GM19452 (cell line): ENCODE measurements around the gene DOK7.
"Not testable (repeated sequence)": the region's sequence is repeated elsewhere in the genome, so short reads cannot be mapped to it uniquely, and the experiment has no call there.

ENCODE experiments used
- ATAC-seq: cut with Tn5 transposase; IDR thresholded peaks from one replicate; pipeline ENCODE4 v1.9.1; 2021; ENCODE audit not compliant: unreplicated experiment

Gene DOK7

DNA sequence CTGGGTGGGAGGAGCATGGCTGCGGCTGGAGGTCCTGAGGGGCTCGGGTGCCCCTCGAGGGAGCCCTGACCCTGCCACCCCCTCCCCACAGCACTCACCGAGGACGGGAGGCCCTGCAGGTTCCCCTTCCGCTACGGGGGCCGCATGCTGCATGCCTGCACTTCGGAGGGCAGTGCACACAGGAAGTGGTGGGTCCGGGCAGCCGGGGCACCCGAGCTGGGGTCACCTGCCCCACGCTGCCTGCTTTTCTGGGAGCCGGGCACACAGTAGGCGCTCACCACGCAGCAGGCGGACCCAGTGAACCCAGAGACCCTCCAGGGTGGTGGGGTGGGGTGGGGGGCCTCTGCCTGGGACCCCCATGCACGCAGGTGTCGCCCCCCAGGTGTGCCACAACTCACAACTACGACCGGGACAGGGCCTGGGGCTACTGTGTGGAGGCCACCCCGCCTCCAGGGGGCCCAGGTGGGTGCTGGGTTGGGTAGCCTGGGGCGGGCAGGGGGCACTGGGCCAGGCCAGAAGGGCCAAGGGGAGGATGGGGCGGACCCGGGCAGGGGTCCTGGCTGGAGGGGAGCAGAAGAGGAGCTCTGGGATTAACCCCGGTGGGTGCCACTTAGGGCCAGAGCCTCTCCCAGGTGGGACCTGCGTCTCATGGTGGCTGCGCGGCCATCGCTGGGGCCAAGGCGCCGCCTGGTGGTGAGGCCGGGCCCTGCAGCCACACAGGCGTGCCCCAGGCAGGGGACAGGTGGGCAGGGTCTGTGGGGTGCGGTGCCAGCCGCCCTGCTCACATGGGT, 20.0 kb upstream of the DOK7 start:
- ATAC-seq = no peak

DNA sequence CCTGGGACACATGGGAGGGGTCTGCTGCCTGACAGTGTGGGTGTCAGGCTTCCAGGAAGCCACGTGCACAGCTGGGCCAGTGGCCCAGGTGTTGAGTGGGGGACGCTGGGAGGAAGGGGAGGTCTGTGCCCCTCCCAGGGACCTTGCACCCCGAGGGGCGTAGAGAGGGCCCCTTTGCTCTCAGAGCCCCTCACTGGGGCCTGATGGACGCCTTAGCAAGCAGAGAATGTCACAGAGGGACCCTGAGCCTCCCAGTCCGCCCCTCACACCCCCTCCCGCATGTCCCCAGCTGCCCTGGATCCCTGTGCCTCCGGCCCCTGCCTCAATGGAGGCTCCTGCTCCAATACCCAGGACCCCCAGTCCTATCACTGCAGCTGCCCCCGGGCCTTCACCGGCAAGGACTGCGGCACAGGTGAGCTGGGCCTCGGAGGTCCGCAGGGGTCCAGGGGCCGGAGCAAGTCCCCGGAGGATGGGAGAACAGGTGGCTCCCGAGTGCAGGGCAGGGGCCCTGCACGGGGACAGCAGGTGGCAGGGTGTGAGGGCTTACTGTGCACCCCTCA, 19.3 kb upstream of the DOK7 start:
- ATAC-seq = no peak

DNA sequence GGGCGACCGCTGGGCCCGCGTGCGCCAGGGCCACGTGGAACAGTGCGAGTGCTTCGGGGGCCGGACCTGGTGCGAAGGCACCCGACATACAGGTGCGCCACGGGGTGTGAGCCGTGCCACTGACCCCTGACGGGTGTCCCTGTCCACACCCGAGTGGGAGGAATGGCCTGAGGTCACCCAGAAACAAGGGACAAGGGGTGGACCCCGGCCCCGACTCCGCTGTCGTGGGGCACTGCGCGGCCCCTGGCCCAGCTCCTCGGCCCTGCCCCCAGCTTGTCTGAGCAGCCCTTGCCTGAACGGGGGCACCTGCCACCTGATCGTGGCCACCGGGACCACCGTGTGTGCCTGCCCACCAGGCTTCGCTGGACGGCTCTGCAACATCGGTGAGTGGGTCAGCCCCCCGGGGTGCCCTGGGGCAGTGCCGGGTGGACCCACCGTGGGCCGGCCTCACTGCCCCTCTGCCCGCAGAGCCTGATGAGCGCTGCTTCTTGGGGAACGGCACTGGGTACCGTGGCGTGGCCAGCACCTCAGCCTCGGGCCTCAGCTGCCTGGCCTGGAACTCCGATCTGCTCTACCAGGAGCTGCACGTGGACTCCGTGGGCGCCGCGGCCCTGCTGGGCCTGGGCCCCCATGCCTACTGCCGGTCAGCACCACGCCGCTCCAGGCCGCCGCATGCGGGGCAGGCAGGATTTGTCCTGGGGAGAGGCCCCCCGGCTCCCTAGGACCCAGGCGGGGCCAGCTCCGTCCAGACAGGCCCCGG, 18.6 kb upstream of the DOK7 start:
- no peak for ATAC-seq

DNA sequence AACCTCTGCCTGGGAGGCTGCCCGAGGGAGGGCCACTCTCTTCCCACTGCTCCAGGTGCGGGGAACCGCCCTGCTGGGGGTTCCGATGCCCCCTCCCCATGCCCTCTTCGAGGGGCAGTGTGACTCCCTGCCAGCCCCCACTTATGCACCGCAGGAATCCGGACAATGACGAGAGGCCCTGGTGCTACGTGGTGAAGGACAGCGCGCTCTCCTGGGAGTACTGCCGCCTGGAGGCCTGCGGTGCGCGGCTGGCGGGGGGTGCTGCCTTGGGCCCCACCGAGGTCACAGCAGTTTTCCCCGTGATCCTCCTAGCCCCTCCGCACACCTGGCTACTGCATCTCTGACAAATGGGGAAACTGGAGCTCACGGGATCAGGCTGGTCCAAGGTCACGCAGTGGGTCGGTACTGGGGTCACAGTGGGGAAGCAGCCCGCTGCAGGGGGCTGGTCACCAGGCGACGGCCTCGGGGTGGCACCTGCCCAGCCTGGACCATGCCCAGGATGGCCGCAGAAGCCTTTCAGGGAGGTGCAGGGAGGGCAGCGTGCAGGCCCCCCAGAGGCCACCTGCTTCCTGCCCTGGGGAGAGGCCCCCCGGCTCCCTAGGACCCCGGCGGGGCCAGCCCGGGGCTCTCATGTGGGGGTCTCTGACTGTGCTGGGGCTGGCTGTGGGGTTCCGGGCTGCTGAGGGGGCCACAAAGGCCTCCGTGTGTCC, 17.8 kb upstream of the DOK7 start:
- ATAC-seq = no peak

DNA sequence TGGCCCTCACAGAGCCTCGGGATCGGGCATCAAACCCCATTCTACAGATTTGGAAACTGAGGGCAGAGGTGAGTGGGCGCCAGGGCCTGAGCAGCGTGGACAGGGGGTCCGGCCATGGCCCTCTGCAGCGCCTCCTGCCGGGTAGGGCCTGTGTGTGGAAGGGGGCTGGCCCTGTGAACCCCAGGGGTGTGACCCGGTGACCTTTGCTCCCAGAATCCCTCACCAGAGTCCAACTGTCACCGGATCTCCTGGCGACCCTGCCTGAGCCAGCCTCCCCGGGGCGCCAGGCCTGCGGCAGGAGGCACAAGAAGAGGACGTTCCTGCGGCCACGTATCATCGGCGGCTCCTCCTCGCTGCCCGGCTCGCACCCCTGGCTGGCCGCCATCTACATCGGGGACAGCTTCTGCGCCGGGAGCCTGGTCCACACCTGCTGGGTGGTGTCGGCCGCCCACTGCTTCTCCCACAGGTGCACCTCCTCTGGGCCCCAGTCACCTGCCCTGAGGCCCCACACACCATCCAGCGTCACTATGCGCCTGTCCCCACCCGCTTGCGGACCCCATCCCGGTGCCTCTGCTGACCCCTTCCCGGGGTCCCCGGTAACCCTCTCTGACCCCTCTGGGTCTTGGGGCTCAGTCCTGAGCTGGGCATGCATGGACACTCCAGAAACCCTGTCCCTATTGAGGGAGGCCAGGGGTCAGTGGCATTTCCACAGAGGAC, 17.1 kb upstream of the DOK7 start:
- no peak for ATAC-seq

DNA sequence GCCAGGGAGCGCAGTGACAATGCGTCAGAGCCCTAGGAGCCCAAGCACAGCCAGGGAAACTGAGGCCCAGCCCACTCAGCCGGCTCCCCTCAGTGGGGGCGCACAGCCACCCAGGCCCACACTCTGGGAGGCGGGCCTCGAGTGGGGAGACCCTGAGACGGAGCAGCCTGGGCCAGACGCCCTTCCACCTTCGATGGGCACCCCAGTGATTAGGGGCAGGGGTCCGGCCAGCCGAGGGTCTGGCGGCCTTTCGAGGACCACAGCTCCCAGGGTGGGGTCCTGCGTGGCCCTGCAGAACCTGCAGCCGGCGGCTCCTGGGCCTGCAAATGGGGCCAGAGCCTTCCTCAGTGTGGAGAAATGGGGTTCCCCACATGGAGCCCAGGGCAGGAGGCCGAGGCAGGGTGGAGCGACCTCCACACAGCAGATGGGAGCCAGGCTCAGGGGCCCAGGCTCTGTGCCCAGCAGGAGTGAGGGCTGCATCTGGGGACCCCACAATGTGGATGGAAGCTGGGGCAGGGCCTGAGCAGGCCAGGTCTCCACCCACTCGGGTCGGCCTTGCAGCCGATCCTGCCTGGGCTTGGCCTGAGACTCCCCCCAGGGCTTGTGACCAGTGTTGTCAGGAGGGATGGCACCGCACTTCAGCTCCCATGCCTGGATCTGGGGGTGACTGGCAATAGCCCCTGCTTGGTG, 16.3 kb upstream of the DOK7 start:
- ATAC-seq = no peak

DNA sequence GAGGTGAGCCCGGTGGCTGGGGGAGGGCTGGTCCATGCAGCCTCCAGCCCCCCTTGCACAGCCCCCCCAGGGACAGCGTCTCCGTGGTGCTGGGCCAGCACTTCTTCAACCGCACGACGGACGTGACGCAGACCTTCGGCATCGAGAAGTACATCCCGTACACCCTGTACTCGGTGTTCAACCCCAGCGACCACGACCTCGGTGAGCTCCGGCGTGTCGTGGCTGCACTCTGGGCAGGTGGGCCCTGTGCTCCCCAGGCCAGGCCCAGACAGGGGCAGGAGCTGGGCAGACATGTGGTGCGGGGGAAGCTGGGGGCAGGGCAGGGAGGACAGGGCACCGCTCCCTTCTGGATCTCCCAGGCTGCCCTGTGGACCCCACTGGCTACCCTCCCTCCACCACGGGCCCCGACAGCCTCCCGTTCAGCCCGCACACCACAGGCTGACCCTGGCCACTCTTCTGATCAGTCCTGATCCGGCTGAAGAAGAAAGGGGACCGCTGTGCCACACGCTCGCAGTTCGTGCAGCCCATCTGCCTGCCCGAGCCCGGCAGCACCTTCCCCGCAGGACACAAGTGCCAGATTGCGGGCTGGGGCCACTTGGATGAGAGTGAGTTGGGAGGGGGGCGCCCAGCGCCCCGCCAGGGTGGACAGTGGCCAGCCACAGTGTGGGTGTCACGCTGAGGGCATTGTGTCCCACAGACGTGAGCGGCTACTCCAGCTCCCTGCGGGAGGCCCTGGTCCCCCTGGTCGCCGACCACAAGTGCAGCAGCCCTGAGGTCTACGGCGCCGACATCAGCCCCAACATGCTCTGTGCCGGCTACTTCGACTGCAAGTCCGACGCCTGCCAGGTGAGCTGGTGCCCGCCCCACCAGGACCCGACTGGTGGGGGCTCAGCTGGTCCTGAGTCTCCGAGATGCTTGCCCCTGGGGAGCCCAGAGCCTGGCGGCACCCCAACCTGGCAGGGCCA, 15.4 kb upstream of the DOK7 start:
- no peak for ATAC-seq

DNA sequence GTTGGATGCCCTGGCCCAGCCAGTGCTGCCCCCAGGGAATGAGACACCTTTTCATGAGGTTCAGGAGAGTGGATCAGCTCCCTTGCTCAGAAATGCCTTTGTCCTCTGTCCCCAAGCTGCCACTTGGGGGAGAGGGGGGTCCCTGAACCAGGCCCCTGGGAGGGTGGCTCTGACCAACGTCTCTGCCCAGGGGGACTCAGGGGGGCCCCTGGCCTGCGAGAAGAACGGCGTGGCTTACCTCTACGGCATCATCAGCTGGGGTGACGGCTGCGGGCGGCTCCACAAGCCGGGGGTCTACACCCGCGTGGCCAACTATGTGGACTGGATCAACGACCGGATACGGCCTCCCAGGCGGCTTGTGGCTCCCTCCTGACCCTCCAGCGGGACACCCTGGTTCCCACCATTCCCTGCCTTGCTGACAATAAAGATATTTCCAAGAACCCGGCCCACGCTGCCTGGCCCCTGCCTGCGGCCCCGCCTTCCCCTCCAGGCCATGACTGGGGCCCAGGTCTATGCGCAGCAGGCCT, 14.0 kb upstream of the DOK7 start:
- no peak for ATAC-seq

DNA sequence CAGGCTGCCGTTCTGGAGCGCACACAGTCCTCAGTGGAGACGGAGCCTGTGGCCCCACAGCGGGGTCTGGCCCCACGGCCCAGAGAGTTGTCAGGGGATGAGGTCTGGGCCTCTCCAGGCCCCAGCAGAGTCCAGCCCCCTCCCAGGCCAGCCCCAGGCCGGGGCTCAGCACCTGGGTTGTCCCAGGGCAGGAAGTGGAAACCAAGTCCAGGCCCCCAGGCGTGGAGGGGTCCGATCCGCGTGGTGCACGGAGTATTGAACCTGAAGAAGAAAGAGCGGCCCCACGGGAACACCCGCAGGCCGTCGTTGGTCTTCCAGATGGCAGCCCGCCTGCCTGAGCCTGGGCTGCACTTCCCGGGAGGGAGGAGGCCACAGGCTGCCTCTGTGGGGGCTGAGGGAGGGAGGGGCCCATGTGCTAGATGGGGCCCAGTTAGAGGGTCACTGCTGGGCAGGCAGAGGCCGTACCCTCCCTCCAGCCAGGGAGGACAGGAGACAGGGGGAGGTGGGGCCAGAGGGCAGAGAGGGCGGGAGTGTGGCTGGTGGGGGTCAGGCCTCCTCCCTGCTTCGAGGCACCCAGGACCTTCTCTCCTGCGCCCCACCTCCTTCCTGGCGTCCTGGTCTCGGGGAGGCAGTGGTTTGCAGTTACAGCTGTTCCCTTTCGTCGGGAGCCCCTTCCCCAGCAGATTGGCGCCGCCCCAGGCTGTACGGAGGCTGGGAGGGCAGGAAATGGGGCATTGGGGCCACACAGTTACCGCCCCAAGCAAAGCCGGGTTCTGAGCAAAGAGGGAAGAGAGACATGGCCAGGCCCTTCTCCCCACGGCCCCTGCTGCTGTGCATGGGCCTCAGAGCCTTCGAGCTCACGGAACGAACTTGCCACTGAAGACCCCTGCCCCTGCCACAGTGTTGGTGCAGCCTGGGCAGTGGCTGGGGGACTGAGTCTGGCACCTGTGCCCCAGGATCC, 13.3 kb upstream of the DOK7 start:
- no peak for ATAC-seq

DNA sequence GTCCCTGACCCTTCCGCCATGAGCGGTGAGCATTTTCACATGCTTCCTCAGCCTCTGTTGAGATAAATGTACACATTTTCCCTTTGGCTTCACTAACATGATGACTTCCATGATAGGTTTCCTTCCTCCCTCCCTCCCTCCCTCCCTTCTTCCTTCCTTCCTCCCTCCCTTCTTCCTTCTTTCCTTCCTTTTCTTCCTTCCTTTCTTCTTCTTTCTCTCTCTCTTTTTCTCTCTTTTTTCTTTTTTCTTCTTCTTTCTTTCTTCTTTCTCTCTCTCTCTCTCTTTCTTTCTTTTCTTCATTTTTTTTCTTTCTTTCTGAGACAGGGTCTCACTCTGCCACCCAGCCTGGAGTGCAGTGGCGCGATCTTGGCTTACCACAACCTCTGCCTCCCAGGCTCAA, 12.5 kb upstream of the DOK7 start:
- no peak for ATAC-seq

DNA sequence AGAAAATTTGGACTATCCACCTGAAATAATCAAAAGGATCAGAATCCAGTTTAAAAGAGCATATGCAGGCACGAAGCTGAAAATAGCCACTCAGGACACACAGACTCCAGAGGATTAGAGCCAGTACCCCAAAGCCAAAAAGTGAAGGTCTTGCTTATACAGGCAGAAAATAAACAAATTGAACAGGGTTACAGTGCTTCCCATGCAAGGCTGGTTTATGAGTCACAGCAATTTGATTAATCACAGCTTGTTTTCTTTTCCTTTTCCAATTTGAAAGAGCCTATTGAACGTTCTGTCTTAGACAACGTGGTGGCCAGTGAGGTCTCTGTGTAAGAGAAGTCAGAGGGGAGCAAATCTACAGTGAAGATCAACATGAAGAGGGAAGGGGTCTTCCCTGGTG, 11.2 kb upstream of the DOK7 start:
- ATAC-seq = no peak

DNA sequence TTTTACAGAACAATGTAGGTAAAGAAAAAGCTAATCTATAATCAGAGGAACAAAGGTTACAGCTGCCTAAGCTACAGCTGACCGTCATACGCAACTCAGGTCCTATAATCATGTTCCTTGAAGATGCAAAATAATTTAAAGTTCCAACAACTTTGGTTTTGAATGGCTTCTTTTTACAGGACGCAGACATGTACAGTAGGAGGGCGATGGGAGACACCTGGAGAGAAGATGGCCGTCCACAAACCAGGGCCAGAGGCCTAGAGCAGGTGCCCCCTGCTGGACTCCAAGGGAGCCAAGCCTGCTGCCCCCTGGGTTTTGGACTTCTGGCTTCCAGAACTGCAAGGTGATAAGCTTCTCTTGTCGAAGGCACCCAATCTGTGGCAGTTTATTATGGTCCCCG, 10.7 kb upstream of the DOK7 start:
- ATAC-seq = no peak

DNA sequence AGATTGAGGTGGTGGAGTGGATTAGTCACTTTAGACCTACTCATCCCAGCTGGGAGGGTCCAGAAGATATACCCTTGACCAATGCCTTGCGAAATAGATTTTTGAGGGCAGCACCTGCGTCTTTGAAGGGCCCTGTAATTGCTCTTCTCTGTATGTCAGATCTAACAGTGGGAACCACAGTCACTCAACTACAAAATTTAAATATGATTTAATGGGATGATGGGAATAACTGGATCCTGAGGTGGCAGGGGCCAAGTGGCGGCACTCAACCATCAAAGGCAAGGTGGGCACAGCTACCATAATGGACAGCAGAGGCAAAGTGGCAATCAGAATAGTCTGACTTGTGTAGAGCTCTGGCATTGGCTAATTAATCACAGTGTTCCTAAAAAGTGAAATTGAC, 7.5 kb upstream of the DOK7 start:
- ATAC-seq = not testable (repeated sequence)

DNA sequence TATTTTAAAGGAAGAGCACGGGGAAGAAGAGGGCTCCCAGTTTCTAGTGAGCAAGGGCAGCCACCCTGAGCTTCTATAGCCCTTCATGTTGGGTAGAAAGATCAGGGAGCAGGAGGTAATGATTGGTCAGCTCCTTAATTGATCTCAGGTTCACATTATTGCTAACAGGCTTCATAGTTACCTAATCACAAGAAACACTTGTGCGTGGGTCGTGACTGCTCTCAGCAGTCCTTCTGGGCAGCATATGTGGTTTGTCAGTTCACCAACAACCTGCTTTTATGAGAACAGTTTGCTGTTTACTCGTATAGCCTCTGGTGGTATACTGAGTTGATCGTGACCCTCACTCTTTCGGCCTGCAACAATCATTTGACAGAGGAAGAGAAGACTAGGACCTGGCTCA, 4.7 kb upstream of the DOK7 start:
- ATAC-seq = no peak

DNA sequence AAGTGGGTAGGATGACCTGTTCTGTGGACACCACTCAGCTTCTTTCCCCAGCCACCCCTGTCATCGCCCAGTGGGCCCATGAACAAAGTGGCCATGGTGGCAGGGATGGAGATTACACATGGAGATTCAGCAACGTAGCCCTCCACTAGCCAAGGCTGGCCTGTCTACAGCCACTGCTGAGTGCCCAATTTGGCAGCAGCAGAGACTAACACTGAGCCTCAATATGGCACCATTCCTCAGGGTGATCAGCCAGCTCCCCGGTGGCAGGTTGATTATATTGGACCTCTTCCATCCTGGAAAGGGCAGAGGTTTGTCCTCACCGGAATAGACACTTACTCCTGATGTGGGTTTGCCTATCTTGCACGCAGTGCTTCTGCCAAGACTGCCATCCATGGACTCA, 4.0 kb upstream of the DOK7 start:
- ATAC-seq = not testable (repeated sequence)

DNA sequence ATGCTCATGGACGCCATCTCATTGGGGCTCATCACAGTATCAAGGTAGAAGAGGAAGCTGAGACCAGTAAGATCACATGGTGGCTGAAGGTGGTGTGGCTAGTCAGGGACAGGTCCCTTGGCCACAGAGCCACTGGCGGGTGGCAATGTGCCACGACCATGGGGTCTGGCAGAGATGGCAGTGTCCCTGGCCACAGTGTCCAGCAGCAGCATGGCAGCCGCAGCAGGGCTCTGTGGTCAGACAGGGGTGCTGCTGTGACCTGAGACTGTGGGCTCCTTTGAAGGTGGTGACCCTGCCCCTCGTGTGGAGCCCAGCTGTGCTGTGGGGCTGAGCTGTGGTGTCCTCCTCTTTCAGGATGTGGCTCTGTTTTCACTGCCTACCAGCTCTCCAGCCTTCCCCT, 2.2 kb upstream of the DOK7 start:
- ATAC-seq = no peak

DNA sequence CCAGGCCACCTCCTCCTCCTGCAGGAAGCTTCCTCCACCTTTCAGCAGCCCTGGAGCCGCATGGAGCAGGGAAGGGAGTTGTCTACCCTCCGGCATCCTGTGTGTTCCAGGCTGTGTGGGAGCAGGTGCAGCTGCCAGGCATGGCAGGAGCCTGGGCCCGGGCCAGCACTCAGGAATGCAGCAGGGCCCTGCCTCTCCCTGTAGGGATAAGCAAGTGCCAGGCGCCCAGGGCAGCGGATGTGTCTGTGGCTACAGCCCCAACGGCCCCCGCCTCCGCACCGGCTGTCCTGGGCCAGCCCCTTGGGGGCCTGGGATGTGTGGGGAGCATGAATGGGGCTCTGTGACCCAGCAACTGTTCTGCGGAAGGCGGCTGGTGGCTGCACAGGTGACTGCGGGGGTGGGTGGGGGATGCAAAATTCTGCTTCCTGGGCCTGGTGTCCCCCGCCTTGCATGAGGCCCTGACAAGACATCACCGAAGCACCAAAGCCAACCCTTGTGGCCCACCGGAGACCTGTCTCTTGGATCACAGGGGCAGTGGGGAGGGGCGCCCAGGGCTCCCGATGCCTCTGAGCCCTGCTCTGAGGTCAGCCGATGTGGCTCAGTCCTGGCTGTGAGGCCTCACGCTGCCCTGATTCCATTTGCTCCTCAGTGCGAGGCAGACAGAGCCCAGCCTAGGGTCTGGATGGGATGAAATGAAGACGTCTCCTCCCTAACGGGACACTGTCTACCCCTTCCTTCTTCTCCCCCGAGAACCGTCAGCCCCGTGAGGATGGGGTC, 1.4 kb upstream of the DOK7 start:
- no peak for ATAC-seq
